ENCODE measurements around the gene SLC35C1.

DNA sequence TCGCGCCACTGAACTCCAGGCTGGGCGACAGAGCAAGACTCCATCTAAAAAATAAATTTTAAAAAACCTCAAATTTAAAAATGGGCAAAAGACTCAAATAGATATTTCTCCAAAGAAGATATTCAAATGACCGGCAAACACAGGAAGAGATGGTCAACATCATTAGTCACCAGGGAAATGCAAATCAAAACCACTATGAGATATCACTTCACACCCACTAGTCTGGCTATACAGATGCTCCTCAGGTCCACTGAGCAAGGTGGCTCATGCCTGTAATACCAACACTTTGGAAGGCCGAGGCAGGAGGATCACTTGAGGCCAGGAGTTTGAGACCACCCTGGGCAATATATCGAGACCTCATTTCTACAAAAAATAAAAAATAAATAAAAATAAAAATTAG is 43.3 kb upstream of the SLC35C1 start:
- no peak for TF ChIP-seq CTCF (IDR thresholded peaks at IDR 0.05)
- no peak for TF ChIP-seq POLR2A (IDR thresholded peaks at IDR 0.05)
